IMR-90 (cell line): ENCODE data around the gene C1QL4. TPM values are rescaled to one million over a fixed set of nuclear protein-coding genes. Genes with fewer than 3 reads are reported as not detected.

Experiments used
- ATAC-seq: fragments of 200-7000 bp; cut with Tn5 transposase; 2 replicates; pipeline ENCODE4 v1.9.1; 2020; ENCODE audit warnings: low read depth, mild to moderate bottlenecking, moderate library complexity
- BruUV-seq: library from RNA; stranded (reverse); fragments of 400-500 nt; replicated peaks from 2 replicates; lab custom pipeline; 2021; lab: Mats Ljungman, UMichigan
- CTCF ChIA-PET: fragments of 300-600 bp; formaldehyde crosslinking; extraction: SDS; loops from one replicate; lab custom pipeline; 2021; ENCODE audit warnings: antibody characterized with exemption; lab: Yijun Ruan, JAX
- POLR2A ChIA-PET: fragments of 300-600 bp; sonication (Branson Sonifier 250); formaldehyde crosslinking; loops from one replicate; lab custom pipeline; 2022; ENCODE audit warnings: antibody characterized with exemption; ENCODE audit not compliant: unreplicated experiment; lab: Charles Lee
- DNase-seq: peaks from one replicate; pipeline ENCODE4 v3.0.0; 2013
- H2AFZ ChIP-seq: replicated peaks from 2 replicates; pipeline ENCODE3; 2013; ENCODE audit warnings: low read length, mild to moderate bottlenecking; ENCODE audit not compliant: poor library complexity
- H2AK5ac ChIP-seq: 2 replicates; pipeline ENCODE4 v1.6.1; 2013; ENCODE audit warnings: low read depth, low read length, inconsistent platforms
- H2AK9ac ChIP-seq: replicated peaks from 2 replicates; pipeline ENCODE3; 2013; ENCODE audit warnings: mild to moderate bottlenecking, low read depth, low read length, moderate library complexity; ENCODE audit not compliant: poor library complexity
- H2BK120ac ChIP-seq: 2 replicates; pipeline ENCODE4 v1.6.1; 2013; ENCODE audit warnings: low read depth, low read length, inconsistent platforms
- H2BK15ac ChIP-seq: 3 replicates; pipeline ENCODE4 v1.6.1; 2013; ENCODE audit warnings: low read depth, low read length, inconsistent platforms
- H2BK20ac ChIP-seq: 2 replicates; pipeline ENCODE4 v1.6.1; 2013; ENCODE audit warnings: low read depth, mild to moderate bottlenecking, inconsistent platforms, low read length, moderate library complexity
- H2BK5ac ChIP-seq: 2 replicates; pipeline ENCODE4 v1.6.1; 2013; ENCODE audit warnings: mild to moderate bottlenecking, low read depth, low read length, inconsistent platforms; ENCODE audit not compliant: poor library complexity, severe bottlenecking
- H3K14ac ChIP-seq: replicated peaks from 2 replicates; pipeline ENCODE4 v1.6.1; 2013; ENCODE audit warnings: low read depth, low read length, inconsistent platforms
- H3K18ac ChIP-seq: 2 replicates; pipeline ENCODE4 v1.6.1; 2013; ENCODE audit warnings: low read depth, low read length, control low read depth
- H3K23ac ChIP-seq: 2 replicates; pipeline ENCODE4 v1.6.1; 2013; ENCODE audit warnings: low read depth, low read length, inconsistent platforms
- H3K27ac ChIP-seq: 2 replicates; pipeline ENCODE4 v1.5.1; 2013; ENCODE audit warnings: mild to moderate bottlenecking, control low read depth, low read length; ENCODE audit not compliant: insufficient read depth
- H3K27me3 ChIP-seq: 2 replicates; pipeline ENCODE4 v1.6.1; 2013; ENCODE audit warnings: low read length; ENCODE audit not compliant: control insufficient read depth, insufficient read depth
- H3K36me3 ChIP-seq: 2 replicates; pipeline ENCODE4 v1.6.1; 2013; ENCODE audit warnings: low read length, mixed read lengths; ENCODE audit not compliant: control insufficient read depth, insufficient read depth
- H3K4ac ChIP-seq: 2 replicates; pipeline ENCODE4 v1.6.1; 2013; ENCODE audit warnings: low read depth, low read length, inconsistent platforms
- H3K4me1 ChIP-seq: 2 replicates; pipeline ENCODE4 v1.6.1; 2013; ENCODE audit warnings: low read length, mixed read lengths; ENCODE audit not compliant: control insufficient read depth, insufficient read depth
- H3K4me2 ChIP-seq: 2 replicates; pipeline ENCODE4 v1.6.1; 2013; ENCODE audit warnings: low read depth, mild to moderate bottlenecking, control low read depth, low read length, moderate library complexity
- H3K4me3 ChIP-seq: 2 replicates; pipeline ENCODE4 v1.5.1; 2013; ENCODE audit warnings: low read depth, mild to moderate bottlenecking, control low read depth, low read length, moderate library complexity; ENCODE audit not compliant: insufficient read depth
- H3K56ac ChIP-seq: 2 replicates; pipeline ENCODE4 v1.6.1; 2013; ENCODE audit warnings: low read length, inconsistent platforms; ENCODE audit not compliant: insufficient read depth; ENCODE audit errors: extremely low read depth
- H3K79me1 ChIP-seq, 2 experiments: 2 replicates each; pipeline ENCODE4 v1.6.1; 2013; ENCODE audit warnings: low read length in 2 of 2, inconsistent platforms in 1 of 2, low read depth in 1 of 2
- H3K9ac ChIP-seq: 2 replicates; pipeline ENCODE4 v1.6.1; 2013; ENCODE audit warnings: low read depth, low read length, control low read depth
- H3K9me1 ChIP-seq: 2 replicates; pipeline ENCODE4 v1.6.1; 2013; ENCODE audit warnings: low read length, inconsistent platforms; ENCODE audit not compliant: insufficient read depth
- H3K9me3 ChIP-seq: 2 replicates; pipeline ENCODE4 v1.6.1; 2013; ENCODE audit warnings: low read length; ENCODE audit not compliant: control insufficient read depth, insufficient read depth
- H4K20me1 ChIP-seq: 2 replicates; pipeline ENCODE4 v1.6.1; 2013; ENCODE audit warnings: low read length, inconsistent platforms; ENCODE audit not compliant: insufficient read depth
- H4K5ac ChIP-seq: 2 replicates; pipeline ENCODE4 v1.6.1; 2013; ENCODE audit warnings: mild to moderate bottlenecking, low read depth, low read length, control low read depth
- H4K8ac ChIP-seq, 2 experiments: 2 replicates each; pipeline ENCODE4 v1.6.1; 2013; ENCODE audit warnings: low read depth in 2 of 2, low read length in 2 of 2, control low read depth in 1 of 2, inconsistent platforms in 1 of 2
- H4K91ac ChIP-seq: 2 replicates; pipeline ENCODE4 v1.6.1; 2013; ENCODE audit warnings: low read depth, low read length, inconsistent platforms; ENCODE audit not compliant: insufficient read depth
- BHLHE40 ChIP-seq: fragments of 150-350 bp; IDR thresholded peaks from 2 replicates; pipeline ENCODE4 v1.6.1; 2016; ENCODE audit warnings: mild to moderate bottlenecking, low read depth, low read length
- SMC3 ChIP-seq: fragments of 150-350 bp; IDR thresholded peaks from 2 replicates; pipeline ENCODE4 v1.6.1; 2016; ENCODE audit warnings: low read depth, mild to moderate bottlenecking, antibody characterized with exemption, low read length, moderate library complexity
- WGBS, 2 experiments: methylation state at CpG; one replicate each; pipeline versions ENCODE4 v1.1.5 to v1.1.7; 2013; ENCODE audit warnings: missing lambda C conversion rate in 2 of 2; ENCODE audit not compliant: insufficient read length in 1 of 2; ENCODE audit errors: extremely low coverage in 2 of 2; 5-methylcytosine and 5-hydroxymethylcytosine counted together
- dilution Hi-C: fragments of 300-500 bp; cut with HindIII; formaldehyde crosslinking; loops from one replicate; pipeline ENCODE4 v1.14.3; 2018; ENCODE audit warnings: low sequenced_read_pairs; ENCODE audit not compliant: unreplicated experiment
- in situ Hi-C: fragments of 300-500 bp; cut with MboI; formaldehyde crosslinking; loops from 3 replicates; pipeline ENCODE4 v1.14.3; 2019; ENCODE audit warnings: low sequenced_read_pairs, inconsistent platforms, mixed read lengths
- intact Hi-C: fragments of 100-400 bp; cut with micrococcal nuclease; formaldehyde crosslinking; loops from 2 replicates; pipeline ENCODE4 v1.10.0; 2022
- polyA plus RNA-seq, 3 experiments: library from polyadenylated mRNA; depleted of rRNA; stranded (reverse); fragments of >200 nt; gene quantifications; 2 replicates each; pipeline ENCODE4 v1.2.3, GENCODE V29; 2012; ENCODE audit warnings: low replicate concordance in 1 of 3
- total RNA-seq: library from RNA; depleted of rRNA; stranded (reverse); fragments of >200 nt; gene quantifications from 2 replicates; pipeline ENCODE4 v1.2.3, GENCODE V29; 2012

The C1QL4 gene
- total and polyA plus RNA-seq, 2 of the 4 experiments (the other 2 are of a cell fraction), result 0.18 to 0.46 TPM

- BruUV-seq, result no TSS peak
- peak overlapping the region; percentile 13; the same call in 1 of the 2 replicates for H3K23ac ChIP-seq
- ChIA-PET CTCF (interaction anchor here (1.0 to 2.9 kb wide), 4 partner anchors 9 to 162 kb away, joined by 3 to 24 read pairs (median 5); no protein-coding TSS in a partner anchor), POLR2A (no interaction called here)
- H3K14ac ChIP-seq, result 0 out of 2 replicates have a peak overlapping the region, but pooled peaks have one; percentile 25
- H2BK120ac ChIP-seq, result no peak overlapping the region
- intact Hi-C loops (no loop called here), in situ Hi-C loops (no loop called here), dilution Hi-C loops (no loop called here)
- peak overlapping the region; percentile 91 for H2AFZ ChIP-seq
- H4K5ac ChIP-seq, result no peak overlapping the region
- peaks cover 83% of the 10 kb centered on the region for H3K27me3 ChIP-seq
- peaks cover 20% of the 10 kb centered on the region for H3K4me1 ChIP-seq
- no peak overlapping the region for H3K9ac ChIP-seq
- peaks cover 8% of the 10 kb centered on the region; the same call in 1 of the 2 replicates for H3K9me1 ChIP-seq
- no peak overlapping the region for H2BK15ac ChIP-seq
- H2BK5ac ChIP-seq, result no peak overlapping the region
- TF ChIP-seq SMC3 (no peak), BHLHE40 (peak; percentile 79)
- no peak overlapping the region for H2BK20ac ChIP-seq
- no peak overlapping the region for H4K91ac ChIP-seq
- peak overlapping the region; percentile 21; the same call in 1 of the 2 replicates for H3K4me3 ChIP-seq
- WGBS, 2 experiments, result 4% methylated on average over 10 of the region's 33 CpGs; no CpG with 5 or more reads in 1 of the 2 experiments
- H2AK9ac ChIP-seq, result peak overlapping the region; percentile 67
- no peak overlapping the region for H3K27ac ChIP-seq
- DNase-seq (no peak), ATAC-seq (no peak)
- H3K18ac ChIP-seq, result no peak overlapping the region
- peaks cover 0 to 4% of the 10 kb centered on the region in 2 experiments; a peak in 1 of 4 replicates for H3K79me1 ChIP-seq
- peak overlapping the region; percentile 42; the same call in 1 of the 2 replicates for H2AK5ac ChIP-seq
- H4K8ac ChIP-seq, result no peak overlapping the region
- no peak overlapping the region for H3K56ac ChIP-seq
- no peaks in the 10 kb centered on the region for H3K9me3 ChIP-seq
- no peak overlapping the region for H3K4ac ChIP-seq
- H3K36me3 ChIP-seq, result no peaks in the 10 kb centered on the region
- 0 out of 2 replicates have a peak, but pooled peaks cover 5% of the 10 kb centered on the region for H4K20me1 ChIP-seq
- H3K4me2 ChIP-seq, result peak overlapping the region; percentile 72
Measured at GRCh38 chr12:49342914-49343731, 6.1 kb upstream of the C1QL4 start.
